Erythroblast (primary cell): ENCODE data around the gene HAGHL.

ENCODE experiments used
- GATA1 ChIP-seq: IDR thresholded peaks from 2 replicates; pipeline ENCODE4 v1.6.1; 2011; ENCODE audit warnings: low read depth, mild to moderate bottlenecking, control low read depth, low read length, moderate library complexity
- POLR2A ChIP-seq: IDR thresholded peaks from 2 replicates; pipeline ENCODE4 v1.6.1; 2011; ENCODE audit warnings: mild to moderate bottlenecking, low read length

GRCh38 chr16:705431-706188, 21.3 kb upstream of the HAGHL start, which contains the start of gene FBXL16:
- TF ChIP-seq POLR2A (no peak), GATA1 (no peak)
